GM12892 (cell line): Measurements from ENCODE around the gene NR3C1.

Source experiments
- POLR2A ChIP-seq: IDR thresholded peaks from 2 replicates; pipeline ENCODE4 v1.6.1; 2011; ENCODE audit warnings: low read depth, low read length, control low read depth
- POLR2AphosphoS5 ChIP-seq: IDR thresholded peaks from 2 replicates; pipeline ENCODE4 v1.6.1; 2011; ENCODE audit warnings: low read depth, low read length, control low read depth

DNA sequence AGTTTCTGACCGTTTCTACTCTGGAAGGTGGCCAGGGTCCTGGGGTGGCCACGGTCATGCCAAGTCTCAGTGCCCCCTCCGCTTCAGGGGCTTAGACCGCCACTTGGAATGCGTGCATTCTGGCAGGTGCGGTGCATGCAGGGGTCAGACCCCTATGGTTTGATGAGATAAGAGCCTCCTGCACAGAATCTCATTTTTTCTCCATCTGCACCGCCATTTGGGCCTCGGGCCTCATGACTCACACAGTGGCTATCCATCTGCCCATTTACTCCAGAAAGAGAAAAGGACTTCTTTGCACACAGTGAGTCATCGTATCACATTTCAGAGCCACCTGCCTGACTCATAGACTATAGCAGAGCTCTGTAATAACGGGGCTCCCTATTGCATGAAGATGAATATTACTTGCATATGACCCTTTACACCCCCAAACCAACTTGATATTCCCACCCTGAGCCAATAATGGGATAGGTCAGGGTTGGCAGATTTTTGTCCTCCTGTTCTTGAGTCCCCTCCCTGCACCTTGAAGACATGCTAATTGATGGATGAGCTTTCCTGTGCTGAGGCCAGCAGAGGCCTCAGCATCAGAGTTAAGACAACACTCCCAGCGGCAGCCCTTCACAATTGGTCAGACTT is 157.4 kb downstream of the NR3C1 start:
- TF ChIP-seq POLR2A = no peak
- no peak for TF ChIP-seq POLR2AphosphoS5
